ENCODE data around the gene DNAJB13. TPM values are rescaled to one million over a fixed set of nuclear protein-coding genes. Genes with fewer than 3 reads are reported as not detected.
A peak's percentile ranks its signal among the peaks of the same experiment; 100 is the strongest.

Gene DNAJB13
- total RNA-seq, 1 donor from 2014 or later, result under 0.01 TPM

DNA sequence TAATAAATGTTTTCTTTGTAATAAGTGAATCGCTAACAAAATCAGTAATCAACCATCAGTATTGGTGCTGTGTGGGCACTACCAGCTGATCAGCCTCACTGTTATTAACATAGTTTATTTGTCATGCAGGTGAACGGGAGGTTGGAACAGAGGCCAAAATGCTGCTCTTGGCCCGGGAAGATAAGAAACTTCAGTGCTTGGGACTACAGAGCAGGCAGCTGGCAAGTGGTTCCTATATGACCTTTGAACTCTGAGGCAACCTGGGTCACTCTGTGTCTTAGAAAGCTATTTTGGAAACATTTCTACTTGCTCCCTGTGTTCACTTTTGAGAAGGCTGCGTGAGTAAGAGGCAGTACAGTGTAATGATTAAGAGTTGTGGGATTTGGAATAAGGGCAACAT, 36.5 kb upstream of the DNAJB13 start:
- TF ChIP-seq, protein P1, sequence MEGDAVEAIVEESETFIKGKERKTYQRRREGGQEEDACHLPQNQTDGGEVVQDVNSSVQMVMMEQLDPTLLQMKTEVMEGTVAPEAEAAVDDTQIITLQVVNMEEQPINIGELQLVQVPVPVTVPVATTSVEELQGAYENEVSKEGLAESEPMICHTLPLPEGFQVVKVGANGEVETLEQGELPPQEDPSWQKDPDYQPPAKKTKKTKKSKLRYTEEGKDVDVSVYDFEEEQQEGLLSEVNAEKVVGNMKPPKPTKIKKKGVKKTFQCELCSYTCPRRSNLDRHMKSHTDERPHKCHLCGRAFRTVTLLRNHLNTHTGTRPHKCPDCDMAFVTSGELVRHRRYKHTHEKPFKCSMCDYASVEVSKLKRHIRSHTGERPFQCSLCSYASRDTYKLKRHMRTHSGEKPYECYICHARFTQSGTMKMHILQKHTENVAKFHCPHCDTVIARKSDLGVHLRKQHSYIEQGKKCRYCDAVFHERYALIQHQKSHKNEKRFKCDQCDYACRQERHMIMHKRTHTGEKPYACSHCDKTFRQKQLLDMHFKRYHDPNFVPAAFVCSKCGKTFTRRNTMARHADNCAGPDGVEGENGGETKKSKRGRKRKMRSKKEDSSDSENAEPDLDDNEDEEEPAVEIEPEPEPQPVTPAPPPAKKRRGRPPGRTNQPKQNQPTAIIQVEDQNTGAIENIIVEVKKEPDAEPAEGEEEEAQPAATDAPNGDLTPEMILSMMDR (IDR thresholded peaks at IDR 0.05; ENCODE audit: insufficient read depth, low read length, severe bottlenecking), result no peak
- Histone ChIP-seq H3K4me3 (ENCODE audit: low read depth, low read length) (no peak overlapping the region), H3K27me3 (ENCODE audit: control insufficient read depth, insufficient read depth, low read length) (no peaks in the 10 kb centered on the region), H3K36me3 (ENCODE audit: control insufficient read depth, insufficient read depth, low read length) (peaks cover 11% of the 10 kb centered on the region)
- DNase-seq (ENCODE audit: low read depth), result no peak
- no peak for FAIRE-seq

DNA sequence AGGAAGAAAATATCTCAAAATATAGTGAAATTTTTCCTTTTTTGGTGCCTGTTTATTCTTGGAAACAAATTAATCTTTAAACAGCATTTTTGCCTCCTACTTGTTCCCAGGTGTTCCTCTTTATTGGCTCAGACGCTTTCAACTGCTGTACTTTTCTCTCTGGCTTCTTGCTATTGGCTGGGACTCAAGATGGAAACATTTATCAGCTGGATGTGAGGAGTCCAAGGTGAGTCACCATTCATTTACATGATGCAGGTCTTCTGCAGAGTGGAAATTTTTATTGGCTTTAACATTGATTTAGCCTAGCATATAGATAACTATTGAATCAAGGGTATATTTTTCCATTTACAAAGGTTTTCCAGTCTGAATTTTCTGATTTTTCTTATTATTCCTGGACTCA, 34.4 kb upstream of the DNAJB13 start:
- peaks cover 12% of the 10 kb centered on the region for H3K36me3 ChIP-seq (ENCODE audit: control insufficient read depth, insufficient read depth, low read length)
- H3K27me3 ChIP-seq (ENCODE audit: control insufficient read depth, insufficient read depth, low read length), result no peaks in the 10 kb centered on the region
- TF ChIP-seq, protein P1 (IDR thresholded peaks at IDR 0.05; ENCODE audit: insufficient read depth, low read length, severe bottlenecking), result no peak
- no peak for FAIRE-seq
- H3K4me3 ChIP-seq (ENCODE audit: low read depth, low read length), result no peak overlapping the region
- DNase-seq (ENCODE audit: low read depth), result peak; percentile 51

DNA sequence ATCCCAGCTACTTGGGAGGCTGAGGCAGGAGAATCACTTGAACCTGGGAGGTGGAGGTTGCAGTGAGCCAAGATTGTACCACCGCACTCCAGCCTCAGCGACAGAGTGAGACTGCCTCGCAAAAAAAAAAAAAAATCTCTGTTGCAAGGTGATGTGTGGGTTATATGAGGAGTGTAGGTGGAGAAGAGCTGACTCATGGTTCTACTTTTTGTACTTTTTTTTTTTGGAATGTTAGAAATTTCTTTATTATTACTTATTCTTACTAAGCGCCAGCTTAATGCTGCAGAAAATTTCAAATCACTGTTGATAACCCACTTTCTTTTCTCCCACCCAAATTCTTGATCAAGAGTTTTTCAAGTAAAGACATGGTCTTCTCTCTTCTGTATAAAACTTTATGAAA, 29.6 kb upstream of the DNAJB13 start:
- no peak for FAIRE-seq
- TF ChIP-seq, protein P1 (IDR thresholded peaks at IDR 0.05; ENCODE audit: insufficient read depth, low read length, severe bottlenecking), result no peak
- no peak for DNase-seq (ENCODE audit: low read depth)
- Histone ChIP-seq H3K36me3 (ENCODE audit: control insufficient read depth, insufficient read depth, low read length) (peaks cover 9% of the 10 kb centered on the region), H3K4me3 (ENCODE audit: low read depth, low read length) (no peak overlapping the region), H3K27me3 (ENCODE audit: control insufficient read depth, insufficient read depth, low read length) (no peaks in the 10 kb centered on the region)

DNA sequence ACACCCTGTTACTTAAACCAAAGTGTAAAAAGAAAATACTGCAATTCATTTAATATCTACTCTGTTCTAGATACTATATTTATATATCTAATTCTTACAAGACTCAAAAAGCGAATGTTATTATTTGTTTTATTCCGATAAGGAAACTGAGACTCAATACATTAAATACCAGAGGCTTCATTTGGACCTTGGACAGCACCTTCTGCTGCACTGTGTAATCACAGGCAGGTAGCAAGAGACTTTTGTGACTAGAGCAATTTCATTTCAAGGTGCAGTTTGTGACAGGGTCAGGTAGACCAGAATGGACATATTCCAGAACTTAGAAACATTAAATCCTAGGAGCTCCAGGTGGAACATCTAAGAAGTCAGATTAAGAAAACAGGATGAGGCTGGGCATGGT, 21.4 kb upstream of the DNAJB13 start:
- Histone ChIP-seq H3K27me3 (ENCODE audit: control insufficient read depth, insufficient read depth, low read length) (no peaks in the 10 kb centered on the region), H3K4me3 (ENCODE audit: low read depth, low read length) (no peak overlapping the region), H3K36me3 (ENCODE audit: control insufficient read depth, insufficient read depth, low read length) (peaks cover 11% of the 10 kb centered on the region)
- no peak for FAIRE-seq
- TF ChIP-seq, protein P1 (IDR thresholded peaks at IDR 0.05; ENCODE audit: insufficient read depth, low read length, severe bottlenecking), result no peak
- DNase-seq (ENCODE audit: low read depth), result no peak

DNA sequence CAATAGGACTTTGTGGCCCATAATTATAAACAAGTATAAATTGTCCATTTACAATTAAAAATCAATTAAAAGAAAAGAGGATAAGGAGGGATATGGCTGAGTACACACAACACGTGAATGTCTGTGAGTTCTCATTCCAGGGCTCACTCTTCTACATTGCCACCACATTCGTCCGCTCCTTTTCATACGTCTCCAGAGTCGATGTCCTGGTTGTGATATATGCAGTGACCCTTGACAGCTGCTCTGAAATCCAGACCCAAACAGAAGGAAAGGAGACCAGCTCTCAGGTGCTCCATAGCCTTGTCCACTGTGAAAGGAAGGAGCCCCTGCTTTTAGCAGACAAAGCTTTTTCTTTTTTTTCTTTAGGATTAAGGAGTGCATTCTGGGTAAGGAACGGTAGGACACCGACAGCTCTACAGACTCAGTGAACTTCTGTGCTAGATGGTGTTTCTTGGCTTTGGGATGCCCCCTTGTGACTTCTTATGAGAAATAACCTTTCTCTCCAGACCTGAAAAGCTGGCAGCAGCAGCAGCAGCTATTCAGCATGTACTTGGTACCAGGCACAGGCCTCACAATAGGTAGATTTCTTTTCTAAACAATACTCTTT, 19.7 kb upstream of the DNAJB13 start:
- DNase-seq (ENCODE audit: low read depth) (peak; percentile 70), FAIRE-seq (no peak)
- H3K36me3 ChIP-seq (ENCODE audit: control insufficient read depth, insufficient read depth, low read length), result peaks cover 11% of the 10 kb centered on the region
- TF ChIP-seq, protein P1 (IDR thresholded peaks at IDR 0.05; ENCODE audit: insufficient read depth, low read length, severe bottlenecking), result peak; percentile 48
- no peaks in the 10 kb centered on the region for H3K27me3 ChIP-seq (ENCODE audit: control insufficient read depth, insufficient read depth, low read length)
- H3K4me3 ChIP-seq (ENCODE audit: low read depth, low read length), result no peak overlapping the region

DNA sequence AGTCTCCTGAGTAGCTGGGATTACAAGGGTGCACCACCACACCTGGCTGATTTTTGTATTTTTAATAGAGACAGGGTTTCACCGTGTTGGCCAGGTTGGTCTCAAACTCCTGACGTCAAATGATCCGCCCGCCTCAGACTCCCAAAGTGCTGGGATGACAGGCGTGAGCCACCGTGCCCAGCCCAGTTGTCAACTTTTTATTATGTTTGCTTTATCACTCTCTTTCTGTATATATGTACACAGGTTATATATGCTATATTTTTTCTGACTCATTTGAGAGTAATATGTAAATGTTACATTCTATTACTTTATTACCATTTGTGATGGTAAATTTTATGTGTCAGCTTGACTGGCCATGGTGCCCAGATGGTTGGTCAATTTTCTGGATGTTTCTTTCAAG, 18.9 kb upstream of the DNAJB13 start:
- Histone ChIP-seq H3K4me3 (ENCODE audit: low read depth, low read length) (no peak overlapping the region), H3K36me3 (ENCODE audit: control insufficient read depth, insufficient read depth, low read length) (peaks cover 11% of the 10 kb centered on the region), H3K27me3 (ENCODE audit: control insufficient read depth, insufficient read depth, low read length) (no peaks in the 10 kb centered on the region)
- DNase-seq (ENCODE audit: low read depth) (no peak), FAIRE-seq (no peak)
- TF ChIP-seq, protein P1 (IDR thresholded peaks at IDR 0.05; ENCODE audit: insufficient read depth, low read length, severe bottlenecking), result no peak

All from bronchial epithelial cell (primary cell).